Measurements from ENCODE around the gene CYP4F2. TPM values are rescaled to one million over a fixed set of nuclear protein-coding genes. Genes with fewer than 3 reads are reported as not detected.

CYP4F2 gene
- total RNA-seq, 2 experiments from 2014 or later, result 0.14 TPM; not detected in 1

GRCh38 chr19:15828121-15828610 lies 69.7 kb downstream of the CYP4F2 start:
- no peak for DNase-seq
- Mint-ChIP-seq H3K27ac (no peak overlapping the region), H3K4me1 (no peaks in the 10 kb centered on the region), H3K4me3 (no peak overlapping the region), H3K27me3 (no peaks in the 10 kb centered on the region), H3K36me3 (no peaks in the 10 kb centered on the region), H3K9me3 (no peaks in the 10 kb centered on the region)

Other genes starting within 250 kb of the CYP4F2 start
- gene CYP4F12, start 225.0 kb downstream of the CYP4F2 start, total RNA-seq, result not detected
- not detected for gene OR10H2, start 170.1 kb downstream of the CYP4F2 start, total RNA-seq
- gene OR10H3, start 160.1 kb downstream of the CYP4F2 start, total RNA-seq, result not detected
- gene OR10H5, start 110.4 kb downstream of the CYP4F2 start, total RNA-seq, result not detected
- gene OR10H1, start 82.4 kb downstream of the CYP4F2 start, total RNA-seq, result not detected
- not detected for gene CYP4F11, start 36.5 kb upstream of the CYP4F2 start, total RNA-seq
- gene OR10H4, start 50.9 kb upstream of the CYP4F2 start, total RNA-seq, result not detected
- 100 to 1,000 TPM; 203 to 204 TPM for gene TPM4, start 178.4 kb upstream of the CYP4F2 start, total RNA-seq
- 100 to 1,000 TPM; 168 to 169 TPM for gene RAB8A, start 213.8 kb upstream of the CYP4F2 start, total RNA-seq
- 10 to 100 TPM; 29.6 to 29.8 TPM for gene HSH2D, start 245.6 kb upstream of the CYP4F2 start, total RNA-seq